Putamen (tissue), 1 donor: ENCODE results near the gene KCTD19.
A peak's percentile ranks its signal among the peaks of the same experiment; 100 is the strongest.

Experiments
- DNase-seq: peaks from one replicate; pipeline ENCODE4 v3.0.0-alpha.2; 2016; ENCODE audit warnings: low spot score

The KCTD19 gene

GRCh38 chr16:67283039-67283825 is 43.3 kb downstream of the KCTD19 start:
- DNase-seq: no peak

GRCh38 chr16:67282447-67282805 is 44.1 kb downstream of the KCTD19 start:
- DNase-seq: no peak

- DNase-seq: no peak
Measured at GRCh38 chr16:67281536-67282446, 44.8 kb downstream of the KCTD19 start.

- DNase-seq: no peak
Measured at GRCh38 chr16:67280090-67281015, 46.2 kb downstream of the KCTD19 start.

DNA sequence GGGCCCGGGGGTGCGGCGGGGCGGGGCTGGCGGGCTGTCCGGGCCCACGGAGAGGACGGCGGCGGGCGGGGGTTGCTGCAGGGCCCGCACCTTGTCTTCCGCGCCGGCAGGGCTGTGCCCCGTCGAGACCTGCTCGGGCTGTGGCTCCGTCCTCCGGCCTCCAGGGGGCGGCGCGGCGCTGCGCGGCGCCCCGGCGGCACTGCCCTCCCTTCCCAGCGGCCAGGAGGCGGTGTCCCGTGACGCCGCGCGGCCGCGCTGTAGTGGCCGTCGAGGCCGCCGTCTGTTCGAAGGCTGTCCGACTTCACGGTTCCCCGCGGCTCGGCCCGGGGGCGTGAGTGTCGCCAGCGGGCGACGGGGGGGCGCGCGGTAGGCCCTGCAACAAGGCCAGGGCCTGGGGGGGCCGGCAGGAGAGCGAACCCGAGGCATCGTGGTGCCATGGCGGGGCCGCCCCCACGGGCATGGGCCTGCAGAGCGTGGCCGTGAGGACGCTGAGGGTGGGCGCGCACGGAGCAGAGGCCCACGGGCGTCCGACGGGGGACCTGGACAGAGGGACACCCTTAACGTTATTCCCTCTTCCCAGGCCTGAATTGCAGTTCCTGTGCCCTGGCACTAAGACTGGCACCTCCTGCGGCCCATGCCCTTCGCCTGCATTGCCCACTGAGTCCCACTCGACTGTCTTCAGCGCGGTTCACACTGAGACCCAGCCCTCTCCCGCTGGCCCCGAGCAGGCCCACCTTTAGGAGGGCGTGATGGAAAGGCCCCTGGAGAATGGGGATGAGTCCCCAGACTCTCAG is 47.0 kb downstream of the KCTD19 start, which contains the start of gene PLEKHG4:
PLEKHG4 (plus strand) TSS at position 237 of the 794 bp plus-strand sequence; CDS start at position 750, 513 bp downstream.
- DNase-seq: peak; percentile 21

GRCh38 chr16:67278773-67279295 is 47.7 kb downstream of the KCTD19 start:
- no peak for DNase-seq

DNA sequence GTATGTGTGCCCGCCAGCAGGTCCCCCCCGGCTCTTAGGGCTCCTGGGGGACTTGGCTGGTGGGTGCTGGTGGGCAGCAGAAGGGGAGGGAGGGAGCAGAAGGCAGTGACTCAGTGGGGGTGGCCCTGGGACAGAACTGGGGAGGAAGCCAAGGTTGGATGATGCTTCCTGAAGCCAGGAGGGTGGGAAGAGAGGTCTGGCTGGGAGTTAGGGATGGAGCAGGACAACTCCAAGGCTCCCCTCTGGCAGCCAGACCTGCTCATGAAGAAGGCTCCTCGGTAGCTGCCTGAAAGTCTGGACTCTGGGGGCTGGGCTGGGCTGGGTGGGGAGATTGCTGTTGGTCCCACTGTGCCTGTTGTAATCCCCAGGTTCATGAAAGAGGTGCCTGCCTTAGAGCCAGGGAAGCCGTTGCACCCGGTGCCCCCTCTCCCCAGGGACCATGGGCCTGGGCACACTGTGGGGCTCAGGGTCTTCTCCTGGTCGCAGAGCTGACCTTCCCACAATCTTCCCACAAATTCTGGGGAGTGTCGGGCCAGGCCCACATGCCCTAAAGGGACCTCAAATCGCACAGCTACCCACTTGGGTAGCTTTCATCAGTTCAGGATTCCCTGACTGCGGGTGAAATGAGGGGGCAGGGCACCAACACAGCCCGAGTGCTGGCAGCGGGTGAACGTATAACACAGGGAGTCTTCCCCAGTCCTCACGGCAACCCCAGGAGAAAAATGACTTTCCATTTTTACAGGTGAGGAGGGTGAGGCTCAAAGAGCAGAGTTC is 48.4 kb downstream of the KCTD19 start:
- no peak for DNase-seq

DNA sequence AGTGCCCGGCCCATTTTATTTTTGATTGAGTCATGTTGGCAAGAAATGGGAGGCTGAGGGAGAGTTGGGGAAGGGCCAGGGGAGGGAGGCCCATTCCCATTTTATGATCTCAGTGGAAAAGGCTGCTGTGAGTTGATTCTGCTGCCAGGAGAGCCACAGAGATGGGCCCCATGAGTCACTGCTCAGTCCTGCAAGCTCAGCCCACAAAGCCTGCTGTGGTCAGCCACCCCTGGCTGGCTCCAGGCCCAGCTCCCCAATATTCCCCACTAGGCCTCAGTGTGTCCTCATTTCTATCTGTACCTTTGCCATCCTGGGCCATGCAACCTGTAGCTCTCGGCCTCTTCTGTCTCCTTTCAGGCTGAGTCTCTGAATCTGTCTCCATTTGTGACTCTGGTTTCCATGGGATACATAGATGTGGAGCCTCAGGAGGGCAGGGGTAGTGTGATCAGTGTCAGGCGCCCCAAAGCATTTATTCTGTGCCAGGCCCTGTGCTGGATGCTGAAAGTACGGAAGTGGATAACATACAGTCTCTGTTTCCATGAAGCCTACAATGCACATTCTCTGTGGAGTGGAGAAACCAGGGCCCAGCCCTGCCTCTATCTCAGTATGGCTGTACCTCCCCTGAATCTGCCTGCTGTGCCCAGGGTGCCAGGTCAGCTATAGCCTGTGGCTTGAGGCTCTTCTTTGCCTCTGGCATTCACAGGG is 49.1 kb downstream of the KCTD19 start:
- no peak for DNase-seq

GRCh38 chr16:67275321-67275720 is 51.2 kb downstream of the KCTD19 start:
- no peak for DNase-seq

DNA sequence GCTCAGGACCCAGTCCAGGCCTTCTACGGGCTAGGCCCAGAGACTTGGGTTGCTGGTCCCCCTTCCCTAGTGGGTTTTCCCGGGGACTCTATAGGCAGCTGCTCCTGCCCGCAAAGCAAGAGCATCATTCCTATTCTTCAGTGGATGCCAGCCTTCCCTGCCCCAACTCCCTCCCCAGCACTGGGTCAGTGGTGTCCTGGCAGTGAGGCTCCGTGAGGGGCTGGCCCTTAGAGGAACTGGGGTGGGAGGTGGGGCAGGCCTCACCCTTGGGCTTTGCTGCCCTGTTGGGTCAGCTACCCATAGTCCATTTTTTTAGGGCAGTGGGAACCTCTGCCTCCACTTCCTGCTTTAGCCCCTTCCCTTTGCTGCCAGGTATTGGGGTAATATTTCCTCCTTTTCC is 55.1 kb downstream of the KCTD19 start:
- DNase-seq: no peak

DNA sequence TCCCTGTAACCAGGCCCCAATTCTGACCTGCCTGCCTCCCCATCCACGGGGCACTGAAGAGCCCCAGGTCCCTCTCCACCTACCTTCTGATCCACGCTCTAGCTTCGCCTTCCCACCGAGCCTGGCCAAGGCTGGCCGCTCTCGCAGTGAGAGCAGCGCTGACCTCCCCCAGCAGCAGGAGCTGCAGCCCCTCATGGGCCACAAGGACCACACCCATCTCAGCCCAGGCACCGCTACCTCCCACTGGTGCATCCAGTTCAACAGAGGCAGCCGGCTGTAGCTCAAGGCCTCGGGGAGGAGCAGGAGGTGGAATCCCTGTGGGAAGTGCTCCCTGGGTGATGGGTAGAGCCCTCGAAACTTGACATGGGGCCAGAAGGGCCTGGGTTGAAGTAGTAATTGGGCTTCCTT is 55.6 kb downstream of the KCTD19 start:
- DNase-seq: no peak

GRCh38 chr16:67269766-67270165 is 56.8 kb downstream of the KCTD19 start:
- no peak for DNase-seq

DNA sequence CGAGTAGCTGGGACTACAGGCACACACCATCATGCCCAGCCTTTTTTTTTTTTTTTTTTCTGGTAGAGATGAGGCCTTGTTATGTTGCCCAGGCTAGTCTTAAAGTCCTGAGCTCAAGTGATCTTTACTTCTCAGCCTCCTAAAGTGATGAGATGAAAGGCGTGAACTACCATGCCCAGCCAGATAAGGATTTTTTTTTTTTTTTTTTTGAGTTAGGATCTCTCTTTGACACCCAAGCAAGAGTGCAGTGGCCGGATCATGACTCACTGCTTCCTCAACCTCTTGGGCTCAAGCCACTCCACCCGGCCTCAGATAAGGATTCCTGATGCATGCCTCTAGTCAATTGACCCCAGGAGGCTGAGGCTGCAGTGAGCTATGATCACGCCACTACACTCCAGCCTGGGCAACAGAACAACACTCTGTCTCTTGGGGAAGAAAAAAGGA is 58.4 kb downstream of the KCTD19 start:
- DNase-seq: no peak

DNA sequence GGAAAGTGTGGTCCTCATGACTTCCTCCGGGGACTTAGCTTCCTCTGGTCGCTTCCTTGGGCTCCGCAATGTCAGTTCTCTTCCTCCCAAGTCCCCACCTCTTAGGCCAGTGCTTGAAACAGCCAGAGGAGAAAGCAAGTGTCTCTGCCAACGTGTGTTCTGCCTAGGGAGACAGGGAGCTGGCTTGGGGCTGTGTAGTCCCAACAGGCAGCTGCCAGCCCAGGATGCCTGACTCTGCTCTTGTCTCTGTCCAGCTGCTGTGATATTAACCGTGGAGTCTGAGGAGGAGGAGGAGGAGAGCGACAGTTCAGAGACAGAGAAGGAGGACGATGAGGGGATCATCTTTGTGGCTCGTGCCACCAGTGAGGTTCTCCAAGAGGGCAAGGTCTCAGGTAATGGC is 60.7 kb downstream of the KCTD19 start:
- DNase-seq: no peak

DNA sequence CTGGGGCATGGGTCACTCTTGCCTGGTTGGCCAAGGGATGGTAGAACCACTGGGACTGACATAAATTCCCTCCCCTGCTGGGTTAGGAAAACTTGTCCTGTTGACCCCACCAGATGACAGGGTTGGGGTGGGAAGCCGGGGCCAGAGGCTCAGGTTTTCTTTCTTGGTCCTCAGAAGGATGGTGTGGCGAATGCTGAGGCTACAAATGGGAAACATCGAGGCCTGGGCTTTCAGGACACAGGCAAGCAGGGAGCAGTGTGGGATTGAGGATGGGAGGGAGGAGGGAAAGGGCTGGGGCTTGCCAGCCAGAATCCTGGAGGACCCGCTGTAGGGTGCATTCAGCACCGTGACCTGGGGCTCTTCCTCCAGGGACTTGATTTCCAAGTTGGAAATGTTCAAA is 61.7 kb downstream of the KCTD19 start:
- DNase-seq: no peak

DNA sequence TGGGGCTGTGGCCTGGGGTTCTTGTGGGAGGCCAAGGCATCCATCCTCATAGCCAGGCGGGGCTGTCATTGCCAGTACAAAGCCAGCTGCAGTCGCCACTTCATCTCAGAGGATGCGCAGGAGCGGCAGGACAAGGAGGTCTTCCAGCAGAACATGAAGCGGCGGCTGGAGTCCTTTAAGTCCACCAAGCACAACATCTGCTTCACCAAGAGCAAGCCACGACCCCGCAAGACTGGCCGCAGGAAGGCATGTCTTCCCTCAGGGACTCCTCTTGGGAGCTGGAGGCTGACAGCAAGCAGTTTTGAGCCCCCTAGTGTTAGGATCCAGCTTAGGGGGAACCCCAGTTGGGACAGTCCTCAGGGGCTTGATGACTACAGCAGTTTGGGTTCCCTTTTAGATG is 62.3 kb downstream of the KCTD19 start:
- DNase-seq: no peak

DNA sequence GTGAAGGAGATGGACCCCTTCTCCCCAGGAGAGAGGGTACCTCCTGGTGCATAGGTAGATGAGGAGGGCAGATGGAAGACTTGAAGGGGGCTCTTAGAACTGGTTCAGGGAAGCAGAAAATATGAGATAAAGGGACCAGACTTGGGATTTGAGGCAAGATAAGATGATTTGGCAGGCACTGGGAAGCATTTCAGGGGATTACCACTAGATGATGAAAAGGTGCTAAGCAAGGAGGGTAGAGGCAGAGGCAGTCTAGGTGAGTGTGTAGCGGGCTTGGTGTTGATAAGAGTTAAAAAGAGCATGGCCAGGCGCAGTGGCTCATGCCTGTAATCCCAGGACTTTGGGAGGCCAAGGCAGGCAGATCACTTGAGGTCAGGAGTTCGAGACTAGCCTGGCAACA is 63.3 kb downstream of the KCTD19 start:
- no peak for DNase-seq

DNA sequence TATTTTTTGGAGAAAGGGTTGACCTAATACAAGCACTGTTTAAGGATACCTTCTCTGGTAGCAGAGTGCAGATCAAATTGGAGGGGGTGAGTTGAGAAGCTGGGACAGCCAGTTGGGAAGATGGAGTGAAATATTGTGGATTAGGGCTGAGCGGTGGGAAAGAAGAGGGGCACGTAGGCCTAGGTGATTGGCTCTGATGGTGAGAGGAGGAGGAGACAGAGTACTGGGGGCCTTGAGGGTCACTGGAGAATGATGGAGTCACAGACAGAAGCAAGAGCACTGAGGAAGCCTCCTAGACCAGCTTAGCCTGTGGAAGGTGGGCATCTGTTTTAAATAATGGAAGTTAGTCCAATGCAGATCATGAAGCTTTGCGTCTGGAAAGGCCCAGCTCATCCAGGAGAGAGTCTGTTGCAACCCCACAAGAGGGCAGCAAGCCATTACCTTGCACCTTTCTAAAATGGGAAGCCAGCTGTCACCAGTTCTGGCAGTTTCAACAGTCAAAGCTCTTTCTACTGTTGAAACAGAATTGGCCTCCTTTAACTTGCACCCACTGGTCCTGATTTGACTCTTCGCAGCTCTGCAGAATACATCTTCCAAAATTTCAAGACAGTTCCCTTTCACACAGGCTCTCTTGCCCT is 66.0 kb downstream of the KCTD19 start:
- DNase-seq: no peak

- no peak for DNase-seq
Measured at GRCh38 chr16:67259705-67260104, 66.8 kb downstream of the KCTD19 start.
